ENCODE results near the gene ADGRF4.

The ADGRF4 gene

GRCh38 chr6:47681201-47681990 is 17.0 kb upstream of the ADGRF4 start:
- no peak for DNase-seq (ENCODE audit: low spot score)

DNA sequence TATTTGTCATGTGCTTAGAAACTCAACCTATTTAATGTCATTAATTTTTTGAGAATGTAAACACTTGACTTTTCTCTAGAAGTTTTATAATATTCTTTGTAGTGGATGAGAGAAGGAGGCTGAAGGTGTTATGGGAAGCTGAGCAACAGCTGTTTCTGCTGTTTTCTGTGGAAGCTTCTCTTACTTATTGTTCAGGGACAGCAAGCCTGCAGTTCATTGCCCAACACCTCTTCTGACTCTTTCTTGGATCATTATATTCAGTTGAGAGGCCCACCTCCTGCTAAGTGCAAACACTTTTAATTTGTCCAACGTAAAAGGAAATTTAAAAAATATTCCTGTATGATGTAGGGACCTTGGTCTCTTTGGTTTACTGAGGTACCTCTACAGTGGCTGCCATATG is 12.0 kb upstream of the ADGRF4 start:
- DNase-seq (ENCODE audit: low spot score) = no peak

GRCh38 chr6:47687432-47687831 is 10.9 kb upstream of the ADGRF4 start:
- DNase-seq (ENCODE audit: low spot score) = no peak

DNA sequence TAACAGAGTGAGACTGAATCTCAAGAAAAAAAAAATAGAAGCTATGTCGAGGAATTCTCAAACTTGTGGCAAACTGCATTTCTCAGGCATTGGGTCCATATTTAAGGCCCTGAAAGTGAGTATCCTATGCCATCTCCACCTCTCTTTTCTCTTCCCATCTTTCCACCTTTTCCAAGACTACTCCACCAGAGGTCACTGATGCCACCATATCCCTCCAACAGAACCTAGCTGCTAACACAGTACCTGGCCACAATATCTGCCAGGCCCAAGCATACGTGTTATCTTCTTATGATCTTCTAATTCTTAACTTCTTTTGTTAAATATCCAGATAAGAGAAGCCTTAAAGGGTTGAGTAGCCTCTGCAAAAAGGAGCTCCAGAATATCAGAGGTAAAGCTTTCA is 8.2 kb upstream of the ADGRF4 start:
- DNase-seq (ENCODE audit: low spot score) = no peak

DNA sequence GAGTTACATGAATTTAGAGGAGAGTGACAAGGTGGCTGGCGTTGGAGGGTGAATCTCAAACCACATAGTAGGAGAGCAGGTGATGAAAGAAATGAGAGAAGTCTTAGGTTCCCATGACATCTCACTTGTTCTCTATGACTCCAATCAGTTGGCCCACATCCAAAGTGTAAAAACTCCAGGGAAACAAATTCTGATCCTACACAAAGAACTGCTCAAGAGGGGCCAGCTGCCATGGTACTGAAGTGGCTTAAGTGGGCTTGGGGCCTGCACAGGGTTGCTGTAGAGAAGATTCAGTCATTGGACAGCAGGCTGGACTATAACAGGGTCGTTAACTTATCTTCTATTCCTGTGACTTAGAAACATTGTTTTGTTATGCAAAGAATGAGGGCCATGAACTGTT is 7.6 kb upstream of the ADGRF4 start:
- DNase-seq (ENCODE audit: low spot score) = no peak

- DNase-seq (ENCODE audit: low spot score) = no peak
Observed at GRCh38 chr6:47697925-47698324, 455 bp upstream of the ADGRF4 start.

- DNase-seq (ENCODE audit: low spot score) = no peak
Observed at GRCh38 chr6:47700053-47700452, 1.7 kb downstream of the ADGRF4 start.

- DNase-seq (ENCODE audit: low spot score) = no peak
Observed at GRCh38 chr6:47700596-47700995, 2.2 kb downstream of the ADGRF4 start.

DNA sequence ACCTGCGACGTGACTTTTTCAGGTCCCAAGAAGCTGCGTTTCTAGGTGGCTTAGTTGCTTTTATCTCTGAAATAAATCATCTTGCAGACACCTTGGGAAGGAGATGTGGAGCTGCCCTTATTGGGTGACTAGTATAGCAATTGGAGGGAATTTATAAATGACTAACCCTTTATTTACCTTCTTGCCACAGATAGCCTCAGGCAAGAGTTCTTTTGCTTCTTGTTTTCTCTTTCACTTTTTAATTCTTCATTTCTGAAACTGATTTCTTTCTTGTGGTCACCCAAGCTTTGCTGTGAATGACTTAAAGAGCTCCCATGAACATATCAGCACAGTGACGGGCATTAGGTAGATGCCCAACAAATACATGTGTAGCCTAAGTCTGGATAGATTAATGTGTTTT is 3.0 kb downstream of the ADGRF4 start:
- no peak for DNase-seq (ENCODE audit: low spot score)

- DNase-seq (ENCODE audit: low spot score) = no peak
Observed at GRCh38 chr6:47709160-47709559, 10.8 kb downstream of the ADGRF4 start.

GRCh38 chr6:47710295-47710694 is 11.9 kb downstream of the ADGRF4 start:
- DNase-seq (ENCODE audit: low spot score) = no peak

GRCh38 chr6:47713200-47713599 is 14.8 kb downstream of the ADGRF4 start:
- DNase-seq (ENCODE audit: low spot score) = no peak

DNA sequence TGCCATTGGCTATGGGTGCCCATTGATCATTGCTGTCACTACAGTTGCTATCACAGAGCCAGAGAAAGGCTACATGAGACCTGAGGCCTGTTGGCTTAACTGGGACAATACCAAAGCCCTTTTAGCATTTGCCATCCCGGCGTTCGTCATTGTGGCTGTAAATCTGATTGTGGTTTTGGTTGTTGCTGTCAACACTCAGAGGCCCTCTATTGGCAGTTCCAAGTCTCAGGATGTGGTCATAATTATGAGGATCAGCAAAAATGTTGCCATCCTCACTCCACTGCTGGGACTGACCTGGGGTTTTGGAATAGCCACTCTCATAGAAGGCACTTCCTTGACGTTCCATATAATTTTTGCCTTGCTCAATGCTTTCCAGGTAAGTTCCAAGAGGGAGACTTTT is 16.4 kb downstream of the ADGRF4 start:
- DNase-seq (ENCODE audit: low spot score) = no peak

DNA sequence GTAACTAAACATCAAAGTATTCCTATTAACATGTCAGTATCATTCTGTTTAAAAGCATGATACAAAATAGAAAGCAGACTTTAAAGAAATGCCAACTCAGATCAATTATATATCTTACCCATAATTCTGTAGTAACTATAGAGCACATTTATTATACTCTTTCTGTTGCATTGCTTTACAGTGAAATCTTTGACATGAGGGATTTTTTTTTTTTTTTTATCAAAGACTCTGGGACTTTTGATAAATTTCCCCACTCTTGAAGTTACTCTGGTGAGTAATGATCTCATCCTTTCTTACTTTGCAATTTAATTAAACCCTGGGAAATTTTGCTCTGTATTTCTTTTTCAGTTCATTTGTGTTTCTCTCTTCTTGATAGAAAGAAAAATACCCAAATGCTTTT is 17.4 kb downstream of the ADGRF4 start:
- no peak for DNase-seq (ENCODE audit: low spot score)

GRCh38 chr6:47716207-47716606 is 17.8 kb downstream of the ADGRF4 start:
- no peak for DNase-seq (ENCODE audit: low spot score)

- DNase-seq (ENCODE audit: low spot score) = no peak
Observed at GRCh38 chr6:47718571-47718970, 20.2 kb downstream of the ADGRF4 start.

- no peak for DNase-seq (ENCODE audit: low spot score)
Observed at GRCh38 chr6:47721189-47721588, 22.8 kb downstream of the ADGRF4 start.

DNA sequence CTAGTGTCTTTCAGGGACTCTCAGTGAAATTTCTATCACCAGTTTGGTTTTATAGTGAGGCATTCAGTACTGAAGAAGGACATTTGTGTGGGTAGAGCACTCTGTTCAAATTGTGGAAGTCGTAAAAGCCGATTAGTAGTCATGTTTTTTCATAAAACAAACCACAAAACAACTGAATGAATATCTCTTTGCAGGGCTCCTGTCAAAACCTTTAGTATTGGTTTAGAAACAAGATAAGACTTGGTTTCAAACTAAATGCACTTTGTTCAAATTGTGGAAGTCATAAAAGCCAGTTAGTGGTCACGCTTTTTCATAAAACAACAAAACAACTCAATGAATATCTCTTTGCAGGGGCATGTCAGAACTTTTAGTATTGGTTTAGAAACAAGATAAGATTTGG is 23.8 kb downstream of the ADGRF4 start:
- no peak for DNase-seq (ENCODE audit: low spot score)

GRCh38 chr6:47724300-47724699 is 25.9 kb downstream of the ADGRF4 start:
- no peak for DNase-seq (ENCODE audit: low spot score)

DNA sequence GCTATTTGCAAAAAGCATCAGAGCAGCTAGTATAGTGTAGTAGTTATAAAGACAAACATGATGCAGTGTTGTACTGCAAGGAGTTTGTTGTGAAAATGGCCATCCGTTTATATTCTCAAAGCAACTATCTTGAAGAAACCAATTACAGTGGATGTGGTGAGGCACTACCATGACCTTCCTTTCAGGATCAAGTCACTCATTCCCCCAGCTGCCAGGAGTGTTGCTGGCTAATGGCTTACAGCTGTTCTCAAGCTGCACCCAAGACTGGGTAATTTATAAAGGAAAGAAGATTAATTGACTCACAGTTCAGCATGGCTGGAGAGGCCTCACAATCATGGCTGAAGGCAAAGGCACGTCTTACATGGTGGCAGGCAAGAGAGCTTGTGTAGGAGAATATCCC is 29.0 kb downstream of the ADGRF4 start:
- DNase-seq (ENCODE audit: low spot score) = no peak

GRCh38 chr6:47729019-47729418 is 30.6 kb downstream of the ADGRF4 start:
- DNase-seq (ENCODE audit: low spot score) = no peak

DNA sequence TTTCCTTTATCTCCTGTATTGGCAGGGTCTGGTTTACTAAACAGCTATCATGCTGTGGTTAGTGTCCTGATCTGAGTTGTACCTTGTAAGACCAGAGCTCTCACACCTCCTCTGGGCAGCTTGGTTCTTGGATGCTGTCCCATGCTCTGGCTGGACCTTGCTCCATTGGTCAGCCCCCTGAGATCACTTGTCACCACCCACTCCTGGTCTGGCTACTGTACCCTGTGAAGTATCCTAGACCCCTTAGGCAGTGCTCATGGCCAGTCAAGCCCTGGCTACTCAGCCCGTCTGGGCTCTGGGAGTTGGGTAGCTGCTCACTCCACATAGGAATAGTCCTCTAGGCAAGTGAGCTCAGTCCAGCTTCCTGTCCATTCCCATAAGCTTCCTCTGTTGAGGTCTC is 31.1 kb downstream of the ADGRF4 start:
- DNase-seq (ENCODE audit: low spot score) = no peak

GRCh38 chr6:47733879-47734558 is 35.6 kb downstream of the ADGRF4 start:
- peak; percentile 6 for DNase-seq (ENCODE audit: low spot score)
